Bronchial epithelial cell (primary cell): ENCODE data around the gene CEP70. TPM values are rescaled to one million over a fixed set of nuclear protein-coding genes. Genes with fewer than 3 reads are reported as not detected.
"Not testable (repeated sequence)": the region's sequence is repeated elsewhere in the genome, so short reads cannot be mapped to it uniquely, and the experiment has no call there.

Source experiments
- DNase-seq: peaks from one replicate; pipeline ENCODE4 v3.0.0-alpha.2; 2010; ENCODE audit warnings: low read depth
- FAIRE-seq: peaks from 2 replicates; lab custom pipeline; 2011; peaks lifted over from hg19 to GRCh38; lab: Jason Lieb, UNC
- H3K27me3 ChIP-seq: 2 replicates; pipeline ENCODE4 v1.5.1; 2011; ENCODE audit warnings: low read length; ENCODE audit not compliant: control insufficient read depth, insufficient read depth
- H3K36me3 ChIP-seq: 2 replicates; pipeline ENCODE4 v1.5.1; 2011; ENCODE audit warnings: low read length; ENCODE audit not compliant: control insufficient read depth, insufficient read depth
- H3K4me3 ChIP-seq: 2 replicates; pipeline ENCODE4 v1.5.1; 2011; ENCODE audit warnings: mild to moderate bottlenecking, low read depth, low read length, control low read depth
- CTCF ChIP-seq: IDR thresholded peaks from 2 replicates; pipeline ENCODE4 v1.5.1; 2011; ENCODE audit warnings: mild to moderate bottlenecking, moderate library complexity, low read length, control low read depth, inconsistent platforms; ENCODE audit not compliant: insufficient read depth, severe bottlenecking
- total RNA-seq: library from RNA; depleted of rRNA; stranded (reverse); fragments of >200 nt; gene quantifications from 2 replicates; pipeline ENCODE4 v1.2.1, GENCODE V29; 2014

CEP70 gene
- total RNA-seq, 1 donor from 2014 or later: 18.2 TPM

GRCh38 chr3:138494607-138494929 lies 99.5 kb downstream of the CEP70 start:
- no peak for FAIRE-seq
- no peak overlapping the region for H3K4me3 ChIP-seq
- H3K36me3 ChIP-seq: peaks cover 1% of the 10 kb centered on the region
- no peaks in the 10 kb centered on the region for H3K27me3 ChIP-seq
- no peak for DNase-seq
- no peak for TF ChIP-seq CTCF

GRCh38 chr3:138493804-138494606 lies 100.1 kb downstream of the CEP70 start:
- H3K36me3 ChIP-seq: peaks cover 1% of the 10 kb centered on the region
- H3K27me3 ChIP-seq: no peaks in the 10 kb centered on the region
- FAIRE-seq: no peak
- H3K4me3 ChIP-seq: no peak overlapping the region
- peak; percentile 85 for DNase-seq
- TF ChIP-seq CTCF: no peak

- Histone ChIP-seq H3K4me3 (no peak overlapping the region), H3K36me3 (peaks cover 1% of the 10 kb centered on the region), H3K27me3 (no peaks in the 10 kb centered on the region)
- no peak for DNase-seq
- no peak for TF ChIP-seq CTCF
- FAIRE-seq: peak; percentile 7
These were observed 100.9 kb downstream of the CEP70 start for GRCh38 chr3:138492980-138493675.

- FAIRE-seq (no peak), DNase-seq (no peak)
- Histone ChIP-seq H3K27me3 (no peaks in the 10 kb centered on the region), H3K4me3 (no peak overlapping the region), H3K36me3 (no peaks in the 10 kb centered on the region)
- TF ChIP-seq CTCF: no peak
These were observed 102.1 kb downstream of the CEP70 start for GRCh38 chr3:138491971-138492370.

- DNase-seq, FAIRE-seq, H3K36me3 ChIP-seq, H3K27me3 ChIP-seq, H3K4me3 ChIP-seq: not testable (repeated sequence)
These were observed 107.5 kb downstream of the CEP70 start for GRCh38 chr3:138486580-138486979.

GRCh38 chr3:138484672-138485071 lies 109.4 kb downstream of the CEP70 start:
- H3K4me3 ChIP-seq, FAIRE-seq, H3K36me3 ChIP-seq, DNase-seq, H3K27me3 ChIP-seq: not testable (repeated sequence)
